NCI-H2081 treated with DMSO at 0.1 percent for 48 hours (cell line): ENCODE results near the gene SLC29A4.
"Not testable (repeated sequence)": the region's sequence is repeated elsewhere in the genome, so short reads cannot be mapped to it uniquely, and the experiment has no call there.

Experiments
- DNase-seq: peaks from one replicate; lab custom pipeline; 2025; lab: John Stamatoyannopoulos, UW

The SLC29A4 gene

GRCh38 chr7:5274441-5274840 is 8.3 kb upstream of the SLC29A4 start:
- DNase-seq: no peak

GRCh38 chr7:5274985-5275431 is 7.7 kb upstream of the SLC29A4 start:
- DNase-seq: not testable (repeated sequence)

DNA sequence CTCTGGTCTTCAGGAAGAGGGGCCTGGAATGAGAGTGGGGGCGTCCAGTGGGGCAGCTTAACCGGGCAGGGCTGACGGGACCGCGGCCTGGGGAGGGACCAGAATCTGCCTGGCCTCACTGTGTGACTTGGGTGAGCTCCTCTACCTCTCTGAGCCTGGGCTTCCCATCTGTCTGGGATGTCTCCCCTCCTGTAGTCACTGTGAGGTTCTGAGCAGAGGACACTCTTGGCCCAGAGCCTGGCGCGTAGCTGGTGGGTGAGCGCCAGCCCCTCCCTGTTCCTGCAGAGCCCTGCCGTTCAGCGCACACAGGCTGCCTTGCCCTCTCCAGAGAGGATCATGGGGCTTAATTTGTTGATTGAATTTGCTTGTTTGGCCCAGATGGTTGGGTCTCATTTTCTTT is 7.2 kb upstream of the SLC29A4 start:
- not testable (repeated sequence) for DNase-seq

DNA sequence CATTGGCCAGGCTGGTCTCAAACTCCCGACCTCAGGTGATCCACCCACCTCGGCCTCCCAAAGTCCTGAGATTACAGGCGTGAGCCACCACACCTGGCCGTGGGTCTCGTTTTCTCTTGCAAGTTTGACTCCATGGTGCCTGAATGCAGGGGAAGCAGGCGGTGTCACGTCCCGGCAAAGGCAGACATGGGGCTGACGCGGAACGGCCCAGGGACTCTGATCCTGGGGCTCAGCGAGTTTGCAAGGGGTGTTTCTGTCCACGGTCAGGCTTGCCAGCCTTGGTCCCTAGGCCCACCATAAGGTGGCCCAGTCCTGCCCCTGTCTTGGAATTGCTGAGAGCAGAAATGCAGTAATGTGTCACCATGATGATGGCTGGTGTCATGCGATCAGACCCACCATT is 6.6 kb upstream of the SLC29A4 start:
- DNase-seq: not testable (repeated sequence)

DNA sequence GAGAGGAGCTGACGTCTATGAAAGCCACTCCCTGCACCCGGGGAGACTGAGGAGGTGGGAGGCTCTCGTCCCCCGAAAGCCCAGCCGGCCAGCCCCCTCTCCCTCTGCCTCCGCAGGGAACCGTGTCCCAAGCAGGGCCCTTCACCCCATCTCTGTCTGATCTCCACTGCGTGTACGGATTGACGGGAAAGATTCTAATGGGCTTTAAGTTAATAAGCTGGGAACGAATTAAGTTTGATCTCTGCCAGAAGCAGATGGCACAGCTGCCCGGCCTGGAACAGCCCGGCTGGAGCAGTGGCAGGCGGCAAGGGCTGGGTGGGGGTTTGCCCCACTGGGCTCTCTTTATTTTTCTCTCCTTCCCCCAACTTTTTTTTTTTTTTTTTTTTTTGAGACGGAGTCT is 6.1 kb upstream of the SLC29A4 start:
- DNase-seq: no peak

DNA sequence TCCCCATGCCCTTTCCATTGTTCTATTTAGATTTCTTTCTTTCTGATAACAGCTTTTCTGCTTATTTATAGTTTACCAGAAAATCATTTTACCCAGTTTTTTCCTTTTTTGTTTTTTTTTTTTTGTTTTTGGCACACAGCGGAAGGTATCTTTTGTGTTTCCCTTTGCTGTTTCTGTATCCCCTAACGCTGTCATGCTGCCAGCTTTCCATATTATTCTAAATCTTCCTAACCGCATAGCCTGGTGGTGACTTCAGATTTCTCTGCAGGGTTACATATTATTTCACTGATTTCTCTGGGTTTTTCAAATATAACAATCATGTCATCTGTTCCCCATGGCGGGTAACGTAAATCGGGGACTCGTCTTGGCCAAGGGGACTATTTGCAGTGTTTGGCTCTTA is 4.0 kb upstream of the SLC29A4 start:
- DNase-seq: no peak

DNA sequence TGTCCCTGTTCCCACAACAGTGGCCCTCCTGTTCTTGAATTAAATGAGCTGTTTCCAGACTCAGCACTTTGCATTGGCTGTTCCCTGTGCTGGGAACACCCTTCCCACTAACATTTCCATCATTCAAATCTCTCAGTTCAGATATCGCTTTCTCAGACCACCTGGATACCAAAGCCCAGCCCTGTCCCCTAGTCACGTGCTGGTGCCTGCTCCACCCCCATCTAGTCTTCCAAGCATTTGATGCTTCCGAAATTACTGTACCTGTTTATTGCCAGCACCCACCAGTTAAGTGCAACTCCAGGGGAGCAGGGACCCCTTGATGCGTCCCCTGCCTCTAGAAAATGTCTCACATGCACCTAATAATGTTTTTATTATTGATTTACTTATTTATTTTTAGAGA is 3.0 kb upstream of the SLC29A4 start:
- no peak for DNase-seq

- DNase-seq: not testable (repeated sequence)
These were observed 894 bp upstream of the SLC29A4 start for GRCh38 chr7:5281598-5282500.

GRCh38 chr7:5283421-5284303 is 919 bp downstream of the SLC29A4 start:
- DNase-seq: no peak

DNA sequence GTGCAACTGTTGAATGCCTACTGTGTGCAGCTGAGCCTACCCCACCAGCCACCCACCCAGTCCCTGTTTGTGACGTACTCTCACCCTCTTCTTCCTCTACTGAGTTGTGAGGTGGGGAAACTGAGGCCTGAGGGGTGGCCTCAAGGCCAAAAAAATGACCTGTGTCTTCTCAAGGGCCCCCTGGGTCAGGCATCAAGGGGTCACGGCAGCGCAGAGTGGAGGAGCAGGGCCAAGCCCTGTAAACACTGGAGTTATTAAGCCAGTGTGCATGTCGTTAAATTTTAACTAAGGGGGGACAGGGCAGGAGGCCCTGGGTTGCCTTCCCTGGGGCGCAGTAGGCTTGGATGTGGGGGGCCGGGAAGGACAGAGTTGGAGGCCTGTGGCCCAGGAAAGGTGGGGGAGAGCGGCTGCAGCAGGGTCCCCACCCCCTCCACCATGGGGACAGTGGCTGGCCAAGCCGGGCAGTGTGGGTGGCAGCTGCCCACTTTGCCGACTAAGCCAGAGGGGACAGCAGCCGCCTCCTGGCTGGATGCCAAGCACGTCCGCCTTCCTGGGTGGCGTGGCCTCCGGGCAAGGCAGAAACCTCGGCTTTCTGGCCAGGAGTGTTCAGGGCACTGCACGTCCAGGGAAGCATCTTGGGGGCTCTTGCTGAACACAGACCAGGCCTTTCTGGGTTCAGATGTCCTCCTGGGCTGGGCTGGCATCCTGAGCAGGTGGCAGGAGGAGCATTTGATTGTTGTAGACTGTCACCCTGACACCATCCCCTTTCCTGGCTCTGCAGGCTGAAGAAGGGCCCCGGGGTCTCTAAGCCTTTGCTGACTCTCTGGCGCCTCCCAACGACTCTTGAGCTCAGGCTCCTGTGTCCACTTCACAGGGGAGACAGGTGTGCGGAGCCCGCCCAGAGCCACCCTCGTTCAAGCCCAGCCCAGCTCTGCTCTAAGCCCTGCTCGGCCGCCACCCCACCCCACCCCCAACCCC is 1.9 kb downstream of the SLC29A4 start:
- no peak for DNase-seq

DNA sequence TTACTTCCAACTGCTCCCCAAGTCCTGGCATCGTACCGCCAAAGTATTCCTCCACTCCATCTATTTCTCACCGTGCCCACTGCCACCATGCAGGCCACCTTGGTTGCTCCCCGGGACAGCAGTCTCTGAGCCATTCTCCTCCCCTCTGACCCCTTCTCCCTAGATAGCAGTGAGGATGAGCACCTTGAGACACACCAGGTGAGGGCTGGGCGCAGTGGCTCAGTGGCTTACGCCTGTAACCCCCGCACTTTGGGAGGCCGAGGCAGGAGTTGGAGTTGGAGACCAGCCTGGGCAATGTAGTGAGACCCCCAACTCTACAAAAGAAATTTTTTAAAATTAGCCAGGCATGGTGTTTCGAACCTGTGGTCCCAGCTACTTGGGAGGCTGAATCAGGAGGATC is 4.2 kb downstream of the SLC29A4 start:
- no peak for DNase-seq

GRCh38 chr7:5287373-5287772 is 4.6 kb downstream of the SLC29A4 start:
- not testable (repeated sequence) for DNase-seq

- DNase-seq: no peak
These were observed 5.1 kb downstream of the SLC29A4 start for GRCh38 chr7:5287802-5288201.

GRCh38 chr7:5288560-5288959 is 5.8 kb downstream of the SLC29A4 start:
- not testable (repeated sequence) for DNase-seq

DNA sequence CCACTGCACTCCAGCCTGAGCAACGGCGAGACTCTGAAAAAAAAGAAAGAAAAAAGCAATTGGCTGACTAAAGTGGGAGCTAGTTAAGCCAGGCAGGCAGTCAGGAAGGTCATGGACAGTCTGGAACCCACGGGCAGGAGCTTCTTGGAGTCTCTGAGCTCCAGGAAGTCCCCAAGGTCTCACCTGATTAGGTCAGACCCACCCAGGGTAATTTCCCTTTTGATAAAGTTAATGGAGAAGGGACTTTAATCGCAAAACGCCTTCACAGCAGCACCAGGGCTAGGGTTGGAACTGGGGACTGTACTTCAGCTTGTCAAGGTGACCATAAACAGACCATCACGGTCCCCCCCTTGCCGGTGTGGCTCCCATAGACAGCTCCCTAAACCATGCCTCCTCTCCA is 6.6 kb downstream of the SLC29A4 start:
- no peak for DNase-seq

DNA sequence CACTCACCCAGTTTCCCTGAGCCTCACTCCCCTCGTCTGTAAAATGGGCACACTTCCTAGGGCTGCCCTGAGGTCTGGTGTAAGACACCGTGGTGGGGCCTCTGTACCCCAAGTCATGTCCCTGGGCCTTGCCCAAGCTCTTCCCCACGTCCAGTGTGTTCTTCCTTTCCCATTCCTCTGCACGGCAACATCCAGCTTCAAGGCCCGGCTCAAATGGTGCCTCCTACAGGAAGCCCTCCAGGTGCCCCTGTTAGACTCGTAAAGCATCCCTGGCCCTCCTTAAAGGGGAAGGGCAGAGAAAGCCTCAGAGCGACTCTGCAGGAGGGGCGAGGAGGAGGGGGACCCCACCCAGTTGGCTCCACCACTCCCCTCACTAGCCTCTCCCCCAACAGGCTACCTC is 8.6 kb downstream of the SLC29A4 start:
- DNase-seq: no peak

DNA sequence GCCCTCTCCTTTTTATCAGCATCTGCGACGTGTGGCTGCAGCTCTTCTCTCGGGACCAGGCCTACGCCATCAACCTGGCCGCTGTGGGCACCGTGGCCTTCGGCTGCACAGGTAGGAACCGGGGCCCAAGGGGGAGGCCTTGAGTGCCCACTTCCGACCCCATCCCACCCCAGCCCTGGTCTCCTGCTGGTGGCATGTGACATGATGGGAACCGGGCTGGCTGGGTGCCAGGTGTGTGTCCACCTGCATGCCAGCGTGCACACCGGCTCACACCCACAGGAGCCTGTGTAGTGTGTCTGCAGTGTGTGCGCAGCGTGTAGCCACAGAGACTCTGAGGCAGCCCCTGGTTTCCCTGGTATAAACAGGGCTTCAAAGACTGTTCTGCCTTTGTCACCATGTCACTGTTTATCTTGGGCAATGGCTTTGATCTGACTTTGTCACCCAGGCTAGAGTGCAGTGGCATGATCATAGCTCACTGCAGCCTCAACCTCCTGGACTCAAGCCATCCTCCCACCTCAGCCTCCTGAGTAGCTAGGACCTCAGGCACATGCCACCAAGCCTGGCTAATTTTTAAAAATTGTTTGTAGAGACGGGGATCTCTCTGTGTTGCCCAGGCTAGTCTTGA is 9.1 kb downstream of the SLC29A4 start:
- DNase-seq: not testable (repeated sequence)

GRCh38 chr7:5294169-5294987 is 11.6 kb downstream of the SLC29A4 start:
- no peak for DNase-seq

GRCh38 chr7:5295039-5296014 is 12.6 kb downstream of the SLC29A4 start:
- no peak for DNase-seq
